Gastrocnemius medialis (tissue), 4 donors: ENCODE measurements around the gene TAP1.

ENCODE experiments used
- POLR2A ChIP-seq, 2 donors: fragments of 450-650 bp; IDR thresholded peaks; one replicate each; pipeline ENCODE4 v1.6.1; 2017; ENCODE audit warnings: antibody characterized with exemption in 2 of 2, mild to moderate bottlenecking in 2 of 2, moderate library complexity in 2 of 2
- TF ChIP-seq, protein P1 (sequence below), 5 experiments: fragments of 450-650 bp in 3 of 5; fragments of 200-600 bp in 2 of 5; sonication (generic) in 2 of 5; IDR thresholded peaks in 4 of 5; conservative IDR thresholded peaks in 1 of 5; 1 replicate in 4 of 5; 2 replicates in 1 of 5; pipeline ENCODE4 v1.5.1; 2016 to 2019; ENCODE audit warnings: antibody characterized with exemption in 5 of 5, mild to moderate bottlenecking in 3 of 5, moderate library complexity in 3 of 5

DNA sequence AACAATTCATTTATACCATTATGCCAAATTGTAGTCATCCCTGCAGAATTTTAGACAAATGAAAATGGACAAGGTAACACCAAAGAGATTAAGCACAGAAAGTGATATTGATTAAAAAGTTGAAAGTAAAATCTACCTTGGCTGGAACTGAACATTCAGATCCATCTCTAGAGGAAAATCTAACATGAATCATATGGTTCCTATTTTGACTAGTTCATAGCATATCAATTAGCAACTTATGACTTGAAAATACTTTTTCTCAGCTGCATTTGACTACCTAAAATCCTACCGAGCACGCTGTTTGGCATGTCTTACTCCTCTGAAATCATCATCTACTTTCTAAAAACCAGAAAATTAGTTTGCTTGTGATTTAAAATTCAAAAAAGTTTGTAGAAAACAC, 23.1 kb upstream of the TAP1 start:
- TF ChIP-seq, protein P1, sequence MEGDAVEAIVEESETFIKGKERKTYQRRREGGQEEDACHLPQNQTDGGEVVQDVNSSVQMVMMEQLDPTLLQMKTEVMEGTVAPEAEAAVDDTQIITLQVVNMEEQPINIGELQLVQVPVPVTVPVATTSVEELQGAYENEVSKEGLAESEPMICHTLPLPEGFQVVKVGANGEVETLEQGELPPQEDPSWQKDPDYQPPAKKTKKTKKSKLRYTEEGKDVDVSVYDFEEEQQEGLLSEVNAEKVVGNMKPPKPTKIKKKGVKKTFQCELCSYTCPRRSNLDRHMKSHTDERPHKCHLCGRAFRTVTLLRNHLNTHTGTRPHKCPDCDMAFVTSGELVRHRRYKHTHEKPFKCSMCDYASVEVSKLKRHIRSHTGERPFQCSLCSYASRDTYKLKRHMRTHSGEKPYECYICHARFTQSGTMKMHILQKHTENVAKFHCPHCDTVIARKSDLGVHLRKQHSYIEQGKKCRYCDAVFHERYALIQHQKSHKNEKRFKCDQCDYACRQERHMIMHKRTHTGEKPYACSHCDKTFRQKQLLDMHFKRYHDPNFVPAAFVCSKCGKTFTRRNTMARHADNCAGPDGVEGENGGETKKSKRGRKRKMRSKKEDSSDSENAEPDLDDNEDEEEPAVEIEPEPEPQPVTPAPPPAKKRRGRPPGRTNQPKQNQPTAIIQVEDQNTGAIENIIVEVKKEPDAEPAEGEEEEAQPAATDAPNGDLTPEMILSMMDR (IDR thresholded peaks at IDR 0.05 in 4 of 5, conservative IDR thresholded peaks at IDR 0.05 in 1 of 5): no peak
- no peak for TF ChIP-seq POLR2A (IDR thresholded peaks at IDR 0.05)
